OCI-M2 (cell line): ENCODE measurements around the gene ACOT7.
"Not testable (repeated sequence)": the region's sequence is repeated elsewhere in the genome, so short reads cannot be mapped to it uniquely, and the experiment has no call there.

ENCODE experiments used
- DNase-seq: peaks from one replicate; lab custom pipeline; 2025; ENCODE audit not compliant: unreplicated experiment; lab: John Stamatoyannopoulos, UW

Gene ACOT7

GRCh38 chr1:6393400-6394187 lies at the start of gene ACOT7:
Gene ACOT7 (minus strand): TSS chr1:6393767. CDS start chr1:6393399, 368 bp downstream.
- no peak for DNase-seq

- DNase-seq, result no peak
These were observed 48.0 kb upstream of the ACOT7 start for GRCh38 chr1:6441586-6441985.

- DNase-seq, result no peak
These were observed 46.9 kb upstream of the ACOT7 start for GRCh38 chr1:6440198-6441126.

GRCh38 chr1:6438047-6438525 lies 44.5 kb upstream of the ACOT7 start:
- peak; percentile 36 for DNase-seq

GRCh38 chr1:6437012-6437700 lies 43.6 kb upstream of the ACOT7 start:
- not testable (repeated sequence) for DNase-seq

GRCh38 chr1:6436277-6436676 lies 42.7 kb upstream of the ACOT7 start:
- not testable (repeated sequence) for DNase-seq

- DNase-seq, result no peak
These were observed 42.0 kb upstream of the ACOT7 start for GRCh38 chr1:6435547-6435946.

GRCh38 chr1:6435129-6435528 lies 41.6 kb upstream of the ACOT7 start:
- no peak for DNase-seq

- no peak for DNase-seq
These were observed 40.6 kb upstream of the ACOT7 start for GRCh38 chr1:6434186-6434585.

GRCh38 chr1:6431645-6432579 lies 38.3 kb upstream of the ACOT7 start:
- DNase-seq, result not testable (repeated sequence)

GRCh38 chr1:6429660-6430411 lies 36.3 kb upstream of the ACOT7 start:
- not testable (repeated sequence) for DNase-seq

GRCh38 chr1:6428453-6428852 lies 34.9 kb upstream of the ACOT7 start:
- DNase-seq, result not testable (repeated sequence)

- DNase-seq, result no peak
These were observed 34.1 kb upstream of the ACOT7 start for GRCh38 chr1:6427441-6428390.

GRCh38 chr1:6426972-6427350 lies 33.4 kb upstream of the ACOT7 start:
- DNase-seq, result no peak

GRCh38 chr1:6426277-6426971 lies 32.9 kb upstream of the ACOT7 start:
- DNase-seq, result no peak

GRCh38 chr1:6425658-6426057 lies 32.1 kb upstream of the ACOT7 start:
- DNase-seq, result no peak
